HPDE6-E6E7 (cell line): ENCODE data around the gene ARFIP2.

ENCODE experiments used
- DNase-seq: peaks from one replicate; pipeline ENCODE4 v3.0.0; 2011; ENCODE audit warnings: missing footprints; ENCODE audit errors: extremely low spot score

Gene ARFIP2

GRCh38 chr11:6443269-6444003 lies 37.7 kb downstream of the ARFIP2 start:
- DNase-seq, result peak; percentile 17

- DNase-seq, result no peak
Measured at GRCh38 chr11:6442441-6442840, 38.7 kb downstream of the ARFIP2 start.

- no peak for DNase-seq
Measured at GRCh38 chr11:6440906-6441358, 40.2 kb downstream of the ARFIP2 start, which contains the start of gene HPX. HPX (minus strand) TSS chr11:6440987; CDS start chr11:6440963, 24 bp downstream.

- DNase-seq, result peak; percentile 32
Measured at GRCh38 chr11:6438979-6439571, 42.1 kb downstream of the ARFIP2 start.

GRCh38 chr11:6437993-6438392 lies 43.1 kb downstream of the ARFIP2 start:
- DNase-seq, result no peak

GRCh38 chr11:6437423-6437822 lies 43.7 kb downstream of the ARFIP2 start:
- DNase-seq, result no peak

- no peak for DNase-seq
Measured at GRCh38 chr11:6433998-6434660, 47.0 kb downstream of the ARFIP2 start.

- peak; percentile 45 for DNase-seq
Measured at GRCh38 chr11:6431861-6432260, 49.3 kb downstream of the ARFIP2 start.

- DNase-seq, result no peak
Measured at GRCh38 chr11:6427516-6427915, 53.6 kb downstream of the ARFIP2 start.
